Measurements from ENCODE around the gene ANKRD50.

GRCh38 chr4:124685851-124686250 is 26.7 kb downstream of the ANKRD50 start:
- TF ChIP-seq CTCF (IDR thresholded peaks at IDR 0.05) (no peak), POLR2A (IDR thresholded peaks at IDR 0.05) (no peak)
